GM19035 (cell line): ENCODE data around the gene METAP1D.
A peak's percentile ranks its signal among the peaks of the same experiment; 100 is the strongest.
"Not testable (repeated sequence)": the region's sequence is repeated elsewhere in the genome, so short reads cannot be mapped to it uniquely, and the experiment has no call there.

ENCODE experiments used
- ATAC-seq: cut with Tn5 transposase; IDR thresholded peaks from one replicate; pipeline ENCODE4 v1.9.1; 2021; ENCODE audit not compliant: unreplicated experiment

METAP1D gene

DNA sequence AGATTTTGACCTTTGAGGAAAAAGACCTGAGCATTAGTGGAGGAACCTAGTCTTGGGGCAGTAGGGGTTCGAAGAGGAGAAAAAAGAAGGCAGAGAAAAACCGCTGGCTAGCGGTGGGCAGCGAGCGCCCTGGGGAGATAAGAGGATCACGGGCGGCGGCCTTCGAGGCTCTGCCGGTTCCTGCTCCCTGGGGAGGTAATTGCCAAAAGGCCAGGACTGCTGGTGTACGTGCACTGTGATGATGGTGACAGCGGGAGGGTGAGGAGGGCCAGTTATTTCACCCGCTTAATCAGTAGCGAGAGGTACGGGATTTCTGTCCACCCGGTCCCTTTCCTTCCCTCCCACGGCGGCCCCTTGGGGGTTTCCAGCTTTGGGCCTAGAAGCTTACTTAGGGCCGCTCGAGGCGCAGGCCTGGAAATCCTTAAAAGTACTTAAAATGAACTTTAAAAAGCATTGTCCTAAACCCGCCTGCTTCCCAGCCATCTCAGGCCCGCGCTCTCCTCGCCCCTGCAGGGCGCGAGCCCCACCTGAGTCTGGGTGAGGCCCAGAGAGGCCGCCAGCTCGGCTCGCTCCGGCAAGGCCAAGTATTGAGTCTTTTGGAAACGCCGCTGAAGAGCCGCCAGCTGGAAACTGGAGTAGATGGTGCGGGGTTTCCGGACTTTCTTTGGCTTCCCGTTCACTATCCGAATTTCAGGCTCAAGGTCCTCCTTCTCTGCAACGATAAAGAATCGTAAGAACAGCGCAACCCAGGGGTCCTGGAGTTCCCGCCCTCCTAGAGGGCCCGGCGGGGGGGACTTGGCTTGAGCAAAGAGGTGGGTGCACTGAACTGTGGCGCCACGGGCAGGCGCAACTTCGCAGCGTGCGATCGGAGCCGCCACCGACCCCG lies 101.4 kb downstream of the METAP1D start:
- ATAC-seq = no peak

DNA sequence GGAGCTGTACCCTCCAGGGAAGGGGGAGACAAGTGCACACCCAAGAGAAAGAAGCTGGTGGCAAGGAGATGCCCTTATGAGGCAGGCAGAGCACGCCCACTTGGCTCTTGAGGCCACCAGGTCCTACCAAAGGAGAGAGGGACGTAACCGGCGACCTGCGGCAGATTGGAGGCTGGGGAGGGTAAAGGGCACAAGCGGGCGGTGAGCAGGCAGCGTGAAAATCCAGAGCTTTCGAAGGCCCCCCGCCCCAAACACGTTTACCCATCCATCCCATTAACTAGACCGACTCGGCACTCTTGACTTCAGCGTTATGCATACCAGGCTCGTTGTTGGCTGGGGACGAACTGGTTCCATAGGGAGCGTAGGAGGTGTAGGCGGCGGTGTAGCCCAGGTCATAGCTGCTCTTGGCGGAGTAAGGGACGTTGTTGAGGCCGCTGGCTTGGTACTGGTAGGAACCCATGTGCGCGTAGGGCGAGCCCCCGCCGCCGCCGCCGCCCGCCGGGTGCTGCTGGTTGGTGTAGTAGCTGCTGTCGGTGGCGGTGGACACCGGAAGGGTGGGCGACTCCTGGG lies 102.2 kb downstream of the METAP1D start:
- peak; percentile 7 for ATAC-seq

DNA sequence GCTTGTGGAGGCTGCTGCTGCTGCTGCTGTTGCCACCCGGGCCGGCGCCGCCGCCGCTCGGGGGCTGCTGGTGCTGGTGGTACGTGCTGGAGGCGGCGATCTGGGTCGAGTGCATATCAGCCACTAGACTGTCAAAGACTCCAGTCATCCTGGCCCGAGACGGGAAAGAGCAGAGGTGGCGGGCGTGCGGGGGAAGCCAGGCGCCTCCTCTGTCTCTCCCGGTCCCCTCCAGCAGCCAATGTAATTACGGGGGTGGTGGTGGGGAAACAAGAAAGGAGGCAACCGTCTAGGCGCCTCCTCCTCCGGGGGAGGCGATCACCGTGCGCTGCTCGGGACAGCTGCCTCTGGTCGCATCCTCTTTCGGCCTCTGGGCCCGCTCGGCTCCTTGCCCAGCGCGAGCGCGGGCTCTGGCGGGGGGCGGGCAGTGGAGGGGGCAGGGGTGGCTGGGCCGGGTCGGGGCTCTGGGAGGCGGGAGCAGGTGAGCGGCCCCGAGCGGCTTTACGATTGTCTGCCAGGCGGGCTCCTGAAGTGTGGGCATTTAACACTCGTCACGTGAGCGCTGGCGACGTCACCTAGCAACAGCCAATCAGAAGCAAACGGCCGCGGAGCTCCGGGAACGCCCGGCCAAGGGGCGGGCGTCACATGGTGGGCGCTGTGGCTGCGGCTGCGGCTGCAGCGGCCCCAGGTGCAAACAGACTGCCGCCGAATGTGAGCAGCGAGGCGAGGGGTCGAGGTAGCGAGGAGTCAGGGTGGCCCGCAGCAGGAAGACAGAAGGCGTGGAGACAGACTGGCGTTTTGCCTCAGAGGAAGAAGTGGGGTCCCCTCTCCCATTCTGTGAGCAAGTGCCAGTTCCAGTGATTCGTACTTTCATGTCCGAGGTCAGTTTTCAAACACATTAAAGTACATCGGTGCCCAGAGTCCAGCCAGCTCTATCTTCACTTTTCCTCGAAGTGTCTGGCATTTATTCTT lies 102.9 kb downstream of the METAP1D start, which contains the start of gene DLX2:
Gene DLX2, minus strand, starts transcription at position 510 of the 969 bp plus-strand sequence. Its CDS starts 362 bp downstream, at position 148.
- ATAC-seq = peak; percentile 76

DNA sequence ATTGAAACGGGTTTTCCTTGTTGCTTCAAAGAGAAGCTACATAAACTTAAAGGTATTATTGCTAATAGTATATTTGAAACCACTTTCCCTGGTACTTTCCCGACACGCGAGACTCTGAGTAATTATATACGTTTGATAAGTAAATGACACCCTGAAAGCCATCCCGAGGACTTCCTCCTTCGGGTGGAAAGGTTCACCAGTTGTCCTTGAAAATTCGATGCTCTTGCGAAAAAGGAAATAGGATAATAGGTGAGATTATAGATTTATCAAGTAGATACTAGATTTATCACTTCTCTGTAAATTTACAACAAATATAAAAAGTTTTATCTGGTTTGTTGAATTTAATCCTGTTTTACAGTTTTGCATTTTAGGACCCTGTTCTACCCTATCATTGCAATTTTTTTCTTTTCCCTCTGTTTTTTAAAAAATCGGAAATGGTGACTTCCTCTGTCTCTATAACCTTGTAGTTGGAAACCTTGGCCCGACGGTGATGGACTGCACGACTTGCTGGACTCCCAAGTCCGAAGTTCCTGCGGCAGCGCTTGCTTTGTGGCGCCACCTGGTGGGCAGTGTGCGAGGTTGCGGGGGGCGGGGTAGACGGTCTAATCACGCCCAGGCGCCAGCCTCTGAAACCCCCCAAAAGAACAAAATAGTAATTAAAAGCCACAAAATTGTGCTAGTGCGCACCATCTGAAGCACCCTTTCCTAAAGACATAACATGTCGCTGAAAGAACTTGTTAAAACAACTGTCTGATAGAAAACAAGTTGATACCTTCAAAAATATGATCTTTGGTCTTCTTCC lies 103.9 kb downstream of the METAP1D start:
- no peak for ATAC-seq

DNA sequence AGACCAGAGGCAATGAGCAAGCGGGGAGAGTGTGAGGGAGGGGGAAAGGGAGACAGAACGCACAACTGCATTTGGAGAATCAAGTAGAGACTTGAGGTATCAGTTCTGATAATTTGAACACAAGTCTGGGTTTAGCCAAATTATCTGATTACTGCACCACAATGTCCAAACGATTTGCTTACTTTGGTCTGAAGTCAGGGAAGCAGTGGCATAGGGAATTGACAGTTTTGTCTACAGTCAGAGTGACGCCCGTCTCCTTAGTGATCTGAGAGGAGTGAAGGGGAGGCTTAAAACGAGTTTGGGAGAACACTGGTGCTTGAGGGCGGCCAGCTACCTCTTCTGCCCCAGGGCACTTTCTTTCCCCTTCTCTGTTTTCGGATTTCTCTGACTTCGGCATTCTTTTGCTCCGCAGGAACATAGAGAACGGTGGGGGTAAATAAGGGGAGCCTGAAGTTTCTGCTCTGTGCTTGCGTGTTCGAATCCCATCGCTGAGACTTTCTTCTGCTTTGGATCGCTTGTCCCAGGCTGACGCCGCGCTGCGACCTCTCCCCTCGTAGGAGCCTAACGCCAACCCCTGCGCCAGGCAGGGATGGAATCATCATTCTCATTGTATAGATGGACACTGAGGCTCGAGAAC lies 105.8 kb downstream of the METAP1D start:
- no peak for ATAC-seq

DNA sequence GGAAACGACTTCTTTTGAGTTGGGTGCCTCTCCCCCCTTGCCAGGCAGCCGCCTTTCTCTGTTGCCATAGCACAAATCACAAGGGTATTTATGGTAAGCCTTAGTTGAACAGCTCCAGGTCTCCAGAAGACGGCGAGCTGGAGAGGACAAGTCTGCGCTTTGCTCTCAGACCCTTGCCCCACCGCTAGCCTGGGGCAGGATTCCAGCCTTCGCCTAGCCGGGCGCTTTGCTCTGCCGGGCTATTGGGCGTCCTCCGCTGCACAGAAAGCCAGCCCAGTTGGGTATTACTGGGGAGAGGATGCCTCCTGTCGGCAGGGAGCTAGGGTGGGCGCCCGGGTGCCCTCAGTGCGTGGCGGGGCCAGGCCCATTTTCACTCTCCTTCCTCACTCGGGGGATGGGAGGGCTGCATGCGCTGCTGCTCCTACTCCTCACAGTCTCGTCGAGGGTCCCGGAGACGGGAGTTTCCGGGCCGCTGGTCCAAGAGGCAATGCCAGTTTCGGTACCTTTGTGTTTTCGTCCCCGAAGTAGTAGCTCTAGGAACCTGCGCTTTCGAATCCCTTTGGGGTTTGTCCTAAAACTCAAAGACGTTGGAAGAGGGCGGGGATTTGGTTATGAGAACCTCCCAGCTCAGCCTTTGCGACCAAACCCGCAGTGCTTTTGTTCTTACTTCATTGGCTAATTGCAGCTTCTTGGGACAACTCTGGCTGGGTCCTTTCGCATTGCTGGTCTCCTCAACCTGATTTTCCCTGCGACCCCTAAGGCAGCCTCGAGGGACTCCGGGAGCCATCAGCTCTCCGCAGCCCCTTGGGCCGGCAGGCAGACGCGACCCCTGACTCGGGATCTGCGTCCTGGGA lies 106.6 kb downstream of the METAP1D start:
- ATAC-seq = no peak

DNA sequence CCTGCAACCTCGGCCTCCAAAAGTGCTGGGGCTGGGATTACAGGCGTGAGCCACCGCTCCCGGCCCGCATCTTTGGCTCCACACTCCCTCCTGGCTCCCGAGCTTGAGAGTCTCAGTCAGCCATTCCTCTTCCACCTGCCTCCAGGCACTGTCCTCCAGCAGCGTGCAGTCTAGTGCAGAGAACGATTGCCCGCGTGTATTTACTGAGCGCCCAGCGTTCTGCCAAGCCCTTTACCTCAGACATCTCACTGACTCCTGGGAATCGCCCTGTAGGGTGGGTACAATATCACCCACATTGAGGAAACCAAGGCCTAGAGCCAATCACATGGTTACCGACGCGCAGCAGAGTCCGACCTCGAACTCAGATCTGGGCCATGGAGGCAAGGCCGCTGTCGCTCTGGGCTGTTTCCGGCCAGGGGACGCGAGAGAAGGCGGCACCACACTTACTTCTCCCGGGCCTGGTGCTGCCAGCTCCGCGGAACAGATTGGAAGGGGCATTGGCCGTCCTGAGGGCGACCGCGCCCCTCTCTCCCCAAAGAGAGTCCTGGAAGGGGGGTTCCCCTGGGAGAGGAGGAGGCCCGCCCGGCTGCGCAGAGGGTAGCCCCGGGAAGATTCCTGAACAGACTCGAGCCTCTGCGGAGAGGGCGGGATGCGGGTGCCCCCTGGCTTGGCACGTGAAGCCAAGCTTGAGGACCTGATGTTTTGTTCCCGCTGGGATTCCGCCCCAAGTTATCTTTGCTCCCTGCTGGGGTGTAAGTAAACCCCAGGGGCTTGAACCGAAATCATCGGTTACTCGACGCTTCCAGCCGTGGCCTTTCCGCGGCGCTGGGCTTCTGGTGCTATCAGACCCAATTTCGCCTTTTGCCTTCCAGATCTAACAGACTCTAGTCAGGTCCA lies 108.2 kb downstream of the METAP1D start:
- ATAC-seq = no peak

DNA sequence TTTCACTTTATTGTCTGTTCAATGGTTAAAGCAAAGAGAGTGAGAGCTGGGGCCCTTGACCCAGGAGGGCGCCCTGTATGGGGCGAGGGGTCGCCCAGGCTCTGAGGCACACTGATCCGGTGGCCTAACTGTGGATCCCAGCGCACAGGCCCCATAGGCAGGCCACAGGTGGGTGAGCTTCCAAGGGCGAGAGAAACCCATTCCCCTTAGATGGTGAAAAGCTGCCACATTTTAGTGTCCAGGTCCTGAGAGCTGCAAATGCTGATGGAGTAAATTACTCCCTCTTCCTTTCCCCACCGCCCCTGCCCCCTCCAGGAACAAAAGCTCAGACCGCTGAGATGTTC lies 108.8 kb downstream of the METAP1D start:
- ATAC-seq = no peak

DNA sequence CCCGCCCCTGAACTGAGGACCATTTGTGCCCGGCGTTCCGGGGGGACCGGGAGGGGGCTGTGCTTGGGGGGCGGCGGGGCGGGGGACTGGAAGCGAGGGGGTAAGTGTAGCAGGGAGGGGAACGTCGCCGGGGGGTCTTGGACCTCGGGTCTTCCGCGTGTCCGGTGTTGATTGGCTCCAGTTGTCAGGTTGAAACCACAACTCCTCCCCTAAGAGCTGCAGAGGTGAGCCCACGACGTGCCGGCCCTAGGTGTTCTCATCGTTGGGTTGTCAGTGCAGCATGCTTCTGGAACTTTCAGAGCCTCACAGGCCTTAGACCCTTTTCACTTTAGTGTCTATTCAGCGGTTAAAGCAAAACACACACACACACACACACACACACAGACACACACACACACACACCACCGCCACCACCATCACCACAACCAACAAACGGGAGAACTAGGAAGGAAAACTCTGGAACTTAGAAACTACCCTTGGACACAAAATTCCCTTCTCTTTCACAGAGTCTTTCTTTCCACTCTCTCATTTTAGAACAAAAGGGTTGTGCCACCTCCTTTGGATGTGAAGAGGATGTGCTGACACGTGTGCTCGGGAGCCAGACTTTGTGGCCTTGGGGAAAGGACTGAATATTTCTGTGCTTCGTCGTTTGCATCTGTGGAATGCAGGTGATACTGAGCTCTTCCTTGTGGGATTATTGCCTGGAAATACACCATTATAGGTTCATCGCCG lies 109.7 kb downstream of the METAP1D start:
- no peak for ATAC-seq

DNA sequence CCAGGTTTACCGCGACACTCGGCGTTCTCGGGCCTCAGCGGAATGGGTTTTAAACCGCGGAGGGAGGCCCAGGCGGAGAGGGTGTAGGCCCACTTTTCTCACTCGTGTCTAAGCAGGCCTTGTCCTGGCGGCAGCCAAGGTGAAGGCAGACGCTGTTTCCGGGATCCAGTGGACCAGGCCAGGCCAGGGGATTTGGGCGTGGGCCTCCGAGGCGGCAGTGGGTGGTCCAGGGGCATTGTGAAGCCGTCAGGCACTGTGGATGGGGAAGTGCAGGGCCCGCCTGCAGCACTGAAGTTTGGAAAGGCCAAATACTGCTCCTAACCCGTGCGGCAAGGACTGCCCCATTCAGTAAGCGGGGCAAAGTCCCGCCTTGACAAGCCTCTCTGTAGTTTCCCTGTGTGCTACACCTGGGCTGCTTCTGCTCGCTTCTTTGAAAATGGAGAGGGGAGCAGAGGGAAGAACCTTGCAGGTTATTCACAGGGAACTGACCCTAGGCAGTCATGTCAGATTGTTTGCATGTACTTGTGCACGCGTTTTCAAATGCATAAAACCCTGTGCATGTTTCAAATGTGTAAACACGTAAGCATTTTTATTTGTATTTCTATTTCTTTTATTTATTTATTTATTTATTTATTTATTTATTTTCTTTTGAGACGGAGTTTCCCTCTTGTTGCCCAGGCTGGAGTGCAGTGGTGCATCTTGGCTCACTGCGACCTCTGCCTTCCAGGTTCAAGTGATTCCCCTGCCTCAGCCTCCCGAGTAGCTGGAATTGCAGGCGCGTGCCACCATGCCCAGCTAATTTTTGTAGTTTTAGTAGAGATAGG lies 110.4 kb downstream of the METAP1D start:
- no peak for ATAC-seq

DNA sequence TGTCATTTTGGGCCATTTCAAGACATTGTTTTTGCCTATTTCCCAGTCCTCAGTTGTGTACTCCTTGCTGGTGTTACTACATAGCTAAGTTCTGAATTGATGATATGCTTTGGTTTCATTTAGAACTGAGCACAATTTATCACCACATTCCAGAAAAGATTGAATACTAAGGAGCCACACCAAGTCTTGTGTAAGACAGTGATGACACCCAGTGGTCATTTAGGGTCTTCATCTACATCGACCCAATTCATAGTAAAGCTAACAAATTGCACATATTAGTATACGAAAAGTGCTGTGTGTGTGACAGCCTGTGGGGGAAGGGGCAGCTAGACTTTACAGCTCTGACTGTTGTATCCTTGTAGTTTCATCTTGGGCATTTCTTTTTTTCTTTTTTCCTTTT lies 113.9 kb downstream of the METAP1D start:
- no peak for ATAC-seq

DNA sequence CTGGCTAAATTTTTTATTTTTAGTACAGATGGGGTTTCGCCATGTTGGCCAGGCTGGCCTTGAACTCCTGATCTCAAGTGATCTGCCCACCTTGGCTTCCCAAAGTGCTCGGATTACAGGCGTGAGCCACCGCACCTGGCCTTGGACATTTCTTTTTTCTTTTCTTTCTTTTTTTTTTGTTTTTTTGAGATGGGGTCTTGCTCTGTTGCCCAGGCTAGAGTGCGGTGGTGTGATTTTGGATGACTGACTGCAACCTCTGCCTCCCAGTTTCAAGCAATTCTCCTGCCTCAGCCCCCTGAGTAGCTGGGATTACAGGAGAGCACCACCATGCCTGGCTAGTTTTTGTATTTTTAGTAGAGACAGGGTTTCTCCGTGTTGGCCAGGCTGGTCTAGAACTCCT lies 114.4 kb downstream of the METAP1D start:
- not testable (repeated sequence) for ATAC-seq

DNA sequence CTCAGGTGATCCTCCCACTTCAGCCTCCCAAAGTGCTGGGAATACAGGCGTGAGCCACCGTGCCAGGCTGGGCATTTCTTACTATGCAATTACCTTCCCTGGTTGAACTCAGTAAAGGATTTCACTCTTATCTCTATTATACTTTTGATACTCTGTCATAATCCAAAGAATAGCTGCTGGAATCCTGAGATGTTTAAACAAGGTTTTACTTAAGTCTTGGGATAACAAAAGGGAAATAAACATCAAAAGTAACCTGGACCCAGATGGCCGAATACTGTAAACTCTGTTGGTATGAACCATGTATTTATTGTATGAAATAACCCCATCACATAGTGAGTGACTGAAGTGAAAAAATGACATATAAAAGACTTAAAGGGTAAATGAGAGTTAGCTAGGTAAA lies 114.8 kb downstream of the METAP1D start:
- no peak for ATAC-seq

DNA sequence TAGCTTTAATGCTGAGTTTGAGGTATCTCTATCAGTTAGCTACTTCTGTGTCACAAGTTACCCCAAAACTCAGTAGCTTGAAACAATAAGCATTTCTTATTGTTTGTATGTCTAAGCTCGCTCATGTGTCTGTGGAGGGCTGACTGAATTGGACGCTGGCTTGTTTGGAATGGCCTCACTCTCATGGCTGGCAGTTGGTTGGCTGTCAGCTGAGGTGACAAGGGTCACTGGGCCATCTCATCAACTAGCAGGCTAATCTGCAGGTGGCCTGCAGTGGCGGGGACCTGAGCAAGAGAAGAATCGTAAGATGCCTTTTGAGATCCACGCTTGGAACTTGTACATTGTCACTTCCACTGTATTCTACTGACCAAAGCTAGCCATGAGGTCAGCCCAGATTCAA lies 116.4 kb downstream of the METAP1D start:
- ATAC-seq = no peak

DNA sequence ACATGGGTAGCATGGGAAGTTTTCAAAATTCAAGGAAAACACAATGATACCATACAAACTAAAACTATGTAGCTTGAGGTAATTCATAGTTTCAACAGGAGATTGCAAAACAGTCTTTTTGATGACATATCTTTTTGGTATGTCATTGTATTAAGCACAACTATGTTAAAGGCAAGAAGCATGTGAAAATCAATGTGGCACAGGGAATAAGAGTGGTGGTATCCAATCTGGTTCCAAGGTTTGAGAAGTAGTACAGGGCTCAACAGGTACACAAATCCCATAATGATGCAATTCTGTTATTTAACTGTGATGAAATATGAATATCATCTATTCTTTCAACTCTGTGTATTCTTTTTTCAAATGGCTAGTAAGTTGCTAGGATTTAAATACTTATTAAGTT lies 119.3 kb downstream of the METAP1D start:
- no peak for ATAC-seq

DNA sequence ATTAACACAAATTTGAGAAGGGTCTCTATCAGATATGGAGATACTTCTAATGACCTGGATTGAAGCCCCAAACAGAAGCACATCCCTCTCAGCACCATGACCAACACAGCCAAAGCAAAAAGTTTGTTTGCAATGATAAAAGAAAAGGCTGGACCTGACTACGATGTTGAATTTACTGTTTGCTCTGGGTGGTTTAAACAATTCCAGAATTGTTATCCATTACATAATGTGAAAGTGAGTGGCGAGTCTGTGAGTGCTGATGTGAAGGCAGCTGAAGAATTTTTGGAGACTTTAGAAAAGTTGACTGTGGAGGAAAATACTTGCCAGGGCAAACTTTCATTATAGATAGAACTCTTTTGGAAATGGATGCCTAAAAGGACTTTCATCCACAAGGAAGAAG lies 120.4 kb downstream of the METAP1D start:
- ATAC-seq = no peak

DNA sequence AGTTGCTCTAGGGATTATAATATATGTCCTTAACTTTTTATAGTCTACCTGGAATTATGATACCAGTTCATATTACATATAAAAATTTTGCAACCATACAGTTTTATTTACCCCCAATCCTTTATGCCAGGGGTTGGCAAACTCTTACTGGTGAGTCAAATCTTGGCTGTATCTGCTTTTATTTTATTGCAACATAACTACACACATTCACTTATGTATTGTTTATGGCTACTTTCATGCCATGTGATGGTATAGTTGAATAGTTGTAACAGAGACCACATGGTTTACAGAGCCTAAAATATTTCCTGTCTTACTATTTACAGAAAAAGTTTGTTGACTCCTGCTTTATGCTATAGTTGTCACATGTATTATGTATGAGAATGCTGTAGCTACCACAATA lies 128.7 kb downstream of the METAP1D start:
- ATAC-seq = no peak
